ENCODE results near the gene CEP89.

GRCh38 chr19:32945260-32945659 lies 26.5 kb downstream of the CEP89 start:
- TF ChIP-seq CTCF (IDR thresholded peaks at IDR 0.05) (no peak), POLR2A (IDR thresholded peaks at IDR 0.05) (no peak)
